ENCODE data around the gene LYSMD2. TPM values are rescaled to one million over a fixed set of nuclear protein-coding genes. Genes with fewer than 3 reads are reported as not detected.
A peak's percentile ranks its signal among the peaks of the same experiment; 100 is the strongest.

The LYSMD2 gene
- total and polyA plus RNA-seq, 2 experiments from 2014 or later, result 5.4 to 5.9 TPM

GRCh38 chr15:51760805-51761204, 23.4 kb upstream of the LYSMD2 start (continued):
- TF ChIP-seq ZNF462 (CRISPR knock-in tag; IDR thresholded peaks at IDR 0.05), result no peak
- no peak for TF ChIP-seq CTCF (conservative IDR thresholded peaks at IDR 0.05; ENCODE audit: low read depth in 2 of 2)
- TF ChIP-seq JUNB (IDR thresholded peaks at IDR 0.05; ENCODE audit: unreplicated experiment), result no peak
- TF ChIP-seq ZNF331 (CRISPR knock-in tag; IDR thresholded peaks at IDR 0.05; ENCODE audit: low read depth), result no peak

- Histone ChIP-seq H3K9me2 (ENCODE audit: insufficient read depth) (no peaks in the 10 kb centered on the region), H3K27ac (ENCODE audit: low read depth) (no peak overlapping the region), H3K4me1 (ENCODE audit: insufficient read depth) (no peaks in the 10 kb centered on the region), H2AFZ (no peak overlapping the region), H3K36me3 (ENCODE audit: insufficient read depth) (no peaks in the 10 kb centered on the region), H3K4me2 (no peak overlapping the region), H3K4me3 (no peak overlapping the region), H3K79me2 (replicated peaks; ENCODE audit: insufficient read depth) (no peaks in the 10 kb centered on the region), H3K27me3 (ENCODE audit: insufficient read depth) (no peaks in the 10 kb centered on the region), H3F3A (replicated peaks; ENCODE audit: low read depth) (no peaks in the 10 kb centered on the region), H4K20me1 (replicated peaks; ENCODE audit: insufficient read depth) (peaks cover 5% of the 10 kb centered on the region; the same call in 1 of the 2 replicates)
- DNase-seq (ENCODE audit: low spot score) (peak; percentile 74), ATAC-seq (peak; percentile 95)
- no peaks in the 10 kb centered on the region; the same call in 2 of the 3 replicates for H3K9me3 Mint-ChIP-seq
- H3K27ac Mint-ChIP-seq, result no peak overlapping the region
- TF ChIP-seq ZNF114 (CRISPR knock-in tag; IDR thresholded peaks at IDR 0.05) (no peak), CREB1 (CRISPR knock-in tag; IDR thresholded peaks at IDR 0.05; ENCODE audit: low read depth) (no peak), CTCF (conservative IDR thresholded peaks at IDR 0.05; ENCODE audit: low read depth in 2 of 2) (peak; percentile 68 to 77)
- H3K4me3 Mint-ChIP-seq, result no peak overlapping the region
- H3K27me3 Mint-ChIP-seq (ENCODE audit: insufficient read depth, low read depth, poor library complexity), result peaks cover 5% of the 10 kb centered on the region
- no peaks in the 10 kb centered on the region; the same call in 2 of the 3 replicates for H3K36me3 Mint-ChIP-seq (ENCODE audit: low read depth)
- H3K4me1 Mint-ChIP-seq, result peaks cover 3% of the 10 kb centered on the region; the same call in 2 of the 3 replicates
Measured at GRCh38 chr15:51759557-51760070, 22.2 kb upstream of the LYSMD2 start.
